HG03060 (cell line): Measurements from ENCODE around the gene SEMA3F.
A peak's percentile ranks its signal among the peaks of the same experiment; 100 is the strongest.
"Not testable (repeated sequence)": the region's sequence is repeated elsewhere in the genome, so short reads cannot be mapped to it uniquely, and the experiment has no call there.

ENCODE experiments used
- ATAC-seq: cut with Tn5 transposase; IDR thresholded peaks from one replicate; pipeline ENCODE4 v1.9.1; 2021; ENCODE audit warnings: low read depth, moderate number of reproducible peaks; ENCODE audit not compliant: unreplicated experiment

Gene SEMA3F

GRCh38 chr3:50207359-50208042 lies 52.4 kb downstream of the SEMA3F start:
- ATAC-seq, result no peak

- no peak for ATAC-seq
These were observed 53.7 kb downstream of the SEMA3F start for GRCh38 chr3:50208677-50209344.

GRCh38 chr3:50210176-50210509 lies 55.0 kb downstream of the SEMA3F start:
- no peak for ATAC-seq

DNA sequence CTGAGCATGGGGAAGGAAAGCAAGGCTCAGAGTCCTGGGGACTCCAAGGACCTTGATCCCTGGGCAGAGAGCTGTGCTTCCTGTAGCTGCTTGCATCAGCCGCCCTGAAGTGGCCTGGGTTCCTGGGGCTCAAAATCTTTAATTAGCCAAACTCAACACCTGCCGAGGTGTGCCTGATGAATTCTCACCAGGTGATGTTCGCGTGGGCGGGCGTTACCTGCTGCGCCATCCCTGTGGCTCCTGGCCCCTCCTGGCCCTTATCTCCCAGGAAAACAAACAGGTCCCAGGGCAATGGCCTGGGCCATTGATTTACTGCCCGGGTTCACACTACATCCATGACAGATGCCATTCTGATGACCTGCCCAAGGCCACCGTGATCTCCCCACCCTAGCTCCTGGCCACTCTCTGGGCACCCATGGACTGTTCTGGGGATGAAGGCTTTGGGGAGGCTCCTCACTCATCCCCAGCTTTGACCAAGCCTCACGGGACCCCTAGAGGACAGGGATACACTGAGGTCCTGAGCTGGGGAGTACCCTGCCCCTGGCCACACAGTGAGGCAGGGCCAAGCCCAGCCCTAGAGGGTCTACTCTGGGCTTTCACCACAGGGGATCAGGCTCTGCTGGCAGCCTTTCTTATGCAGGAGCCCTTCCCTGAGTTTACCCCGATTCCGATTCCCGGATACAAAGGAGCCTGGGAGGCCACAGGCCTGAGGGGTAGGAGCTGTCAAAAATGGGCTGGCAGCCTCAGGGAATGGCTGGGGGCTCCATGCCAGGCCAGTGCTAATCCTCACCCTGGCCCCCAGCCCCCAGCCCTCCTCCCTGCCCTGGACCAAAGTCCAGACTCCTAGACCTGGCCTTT lies 55.6 kb downstream of the SEMA3F start:
- ATAC-seq, result no peak

DNA sequence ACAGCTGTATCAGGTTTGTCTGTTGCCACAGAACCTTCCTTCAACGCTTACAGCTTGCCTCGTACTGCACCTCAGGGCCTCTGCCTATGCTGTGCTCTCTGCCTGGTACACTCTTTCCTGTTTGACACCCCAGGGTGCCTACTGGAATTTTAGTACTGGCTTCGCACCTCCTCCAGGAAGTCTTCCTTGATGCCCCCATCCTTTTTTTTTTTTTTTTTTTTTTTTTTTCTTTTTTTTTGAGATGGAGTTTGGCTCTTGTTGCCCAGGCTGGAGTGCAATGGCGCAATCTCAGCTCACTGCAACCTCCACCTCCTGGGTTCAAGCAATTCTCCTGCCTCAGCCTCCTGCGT lies 56.2 kb downstream of the SEMA3F start:
- not testable (repeated sequence) for ATAC-seq

GRCh38 chr3:50211930-50212329 lies 56.8 kb downstream of the SEMA3F start:
- no peak for ATAC-seq

DNA sequence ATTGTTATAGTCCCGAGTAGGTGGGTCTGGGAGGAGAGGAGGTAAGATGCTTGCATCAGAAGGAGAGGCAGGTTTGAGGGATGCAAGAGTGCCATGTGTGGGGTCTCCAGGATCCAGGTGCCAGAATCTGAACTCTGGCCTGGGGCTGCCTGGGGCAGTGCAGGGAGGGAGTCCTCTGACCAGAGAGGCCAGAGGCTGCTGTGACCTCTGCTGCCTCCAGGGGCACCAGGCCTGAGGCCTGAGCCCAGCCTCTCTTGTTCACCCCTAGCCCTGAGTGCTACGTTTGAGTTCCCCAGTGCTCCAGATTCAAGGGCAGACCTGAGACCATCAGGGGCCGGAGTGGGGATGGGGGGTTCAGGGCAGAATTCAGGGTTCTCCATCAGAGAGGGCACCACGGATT lies 57.4 kb downstream of the SEMA3F start:
- no peak for ATAC-seq

GRCh38 chr3:50212971-50213370 lies 57.8 kb downstream of the SEMA3F start:
- no peak for ATAC-seq

GRCh38 chr3:50213373-50213772 lies 58.2 kb downstream of the SEMA3F start:
- ATAC-seq, result no peak

DNA sequence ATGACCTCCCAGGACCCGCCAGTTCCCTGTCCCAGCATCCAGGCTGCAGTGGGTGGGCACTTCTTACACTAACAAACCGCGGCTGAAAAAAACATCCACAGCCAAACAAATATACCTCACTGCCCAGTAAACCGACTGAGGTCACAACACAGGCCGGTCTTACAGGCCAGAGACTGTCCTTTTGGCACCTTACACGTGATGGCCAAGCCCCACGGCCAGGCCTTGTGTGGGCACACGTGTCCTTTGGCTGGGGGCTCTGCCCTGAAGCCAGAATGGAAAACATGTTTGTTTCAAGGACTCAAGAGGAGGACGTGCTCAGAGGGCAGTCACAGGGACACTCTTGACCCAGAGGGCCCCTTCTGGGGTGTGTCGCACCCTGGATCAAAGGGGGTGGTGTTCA lies 59.7 kb downstream of the SEMA3F start:
- no peak for ATAC-seq

- ATAC-seq, result no peak
These were observed 60.4 kb downstream of the SEMA3F start for GRCh38 chr3:50215529-50215928.

- no peak for ATAC-seq
These were observed 62.6 kb downstream of the SEMA3F start for GRCh38 chr3:50217681-50218080.

DNA sequence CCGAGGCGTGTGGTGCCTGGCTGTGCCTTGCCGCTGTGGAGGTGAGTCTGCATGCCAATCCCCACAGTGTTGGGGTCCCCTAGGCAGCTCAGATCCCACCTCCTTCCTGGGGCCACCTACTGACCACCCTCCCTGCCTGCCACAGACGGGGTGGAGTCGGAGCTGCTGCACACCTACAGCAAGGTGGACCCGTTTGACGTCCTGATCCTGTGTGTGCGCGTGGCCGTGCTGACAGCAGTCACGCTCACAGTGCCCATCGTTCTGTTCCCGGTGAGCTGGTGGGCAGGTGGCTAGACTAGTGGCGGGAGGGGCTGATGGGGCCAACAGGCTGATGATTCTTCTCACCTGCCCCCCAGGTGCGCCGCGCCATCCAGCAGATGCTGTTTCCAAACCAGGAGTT lies 63.3 kb downstream of the SEMA3F start:
- no peak for ATAC-seq

DNA sequence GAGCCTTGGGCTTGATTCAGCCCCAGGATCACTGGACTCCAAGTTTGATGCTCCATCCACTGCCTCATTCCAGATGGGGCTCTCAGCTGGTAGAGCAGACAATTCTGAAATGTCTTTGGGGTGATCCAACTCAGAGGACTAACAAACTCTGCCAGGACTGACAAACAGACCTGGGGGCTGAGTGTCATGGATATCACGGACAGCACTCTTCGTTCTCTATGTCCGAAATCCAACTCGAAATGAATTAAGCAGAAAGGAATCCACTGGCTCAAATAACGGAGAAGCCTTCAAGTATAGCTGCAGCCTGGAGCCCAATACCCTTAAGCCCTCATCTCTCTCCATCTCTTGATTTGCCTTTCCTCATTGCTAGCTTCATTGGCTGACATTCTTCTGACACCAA lies 64.2 kb downstream of the SEMA3F start:
- ATAC-seq, result no peak

- ATAC-seq, result no peak
These were observed 65.0 kb downstream of the SEMA3F start for GRCh38 chr3:50220109-50220508.

DNA sequence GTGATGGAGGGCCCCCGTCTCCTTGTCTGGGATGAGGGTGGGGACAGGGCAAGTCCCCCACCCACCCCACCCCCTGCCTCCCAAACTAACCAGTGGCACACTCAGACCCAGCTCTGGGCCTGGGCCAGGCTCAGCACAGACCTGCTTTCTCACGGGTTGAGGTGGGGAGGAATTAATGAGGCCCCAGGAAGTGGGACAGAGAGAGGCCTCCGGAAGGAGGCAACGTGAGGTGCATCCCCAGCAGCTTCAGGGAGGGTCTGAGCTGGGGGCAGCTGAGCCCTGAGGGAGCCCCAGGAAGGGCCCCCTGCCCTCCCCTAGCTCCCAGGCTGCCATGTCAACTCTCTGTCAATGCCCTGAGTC lies 65.9 kb downstream of the SEMA3F start:
- ATAC-seq, result no peak

- ATAC-seq, result no peak
These were observed 66.5 kb downstream of the SEMA3F start for GRCh38 chr3:50221411-50222168.

DNA sequence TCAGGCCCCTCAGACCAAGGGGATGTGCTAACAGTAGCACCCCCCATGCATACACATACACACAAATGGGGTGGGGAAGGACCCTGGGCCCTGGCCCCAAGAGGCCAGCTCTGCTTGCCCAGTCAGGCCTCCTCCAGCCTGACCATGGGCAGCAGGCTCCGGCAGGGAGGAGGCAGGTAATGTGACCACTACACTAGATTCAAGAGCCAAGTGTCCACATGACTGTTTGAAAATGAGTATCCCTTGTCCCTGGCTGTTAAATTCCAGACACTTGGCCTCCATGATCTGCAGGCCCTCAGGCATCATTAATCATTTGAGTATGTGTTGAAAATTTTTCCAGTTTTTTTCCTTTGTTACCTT lies 67.0 kb downstream of the SEMA3F start:
- ATAC-seq, result no peak

GRCh38 chr3:50224639-50225038 lies 69.5 kb downstream of the SEMA3F start:
- no peak for ATAC-seq

GRCh38 chr3:50226888-50227389 lies 71.8 kb downstream of the SEMA3F start:
- ATAC-seq, result peak; percentile 8
